ENCODE results near the gene CTSE. TPM values are rescaled to one million over a fixed set of nuclear protein-coding genes. Genes with fewer than 3 reads are reported as not detected.

Gene CTSE
- total and polyA plus RNA-seq, 2 of the 13 experiments (the other 11 are each of a cell fraction or from before 2014, with no cell fraction given): 0.50 to 0.69 TPM

GRCh38 chr1:205975387-205975998 lies 48.2 kb downstream of the CTSE start:
- BruUV-seq (replicated peaks): no TSS peak
- CTCF ChIA-PET (ENCODE audit: low intra/inter-chr PET ratio, low total read pairs): interaction anchor here (2.7 kb wide), 1 partner anchor 57 kb away, joined by 59 read pairs; no protein-coding TSS in a partner anchor
- H3K36me3 ChIP-seq (replicated peaks in 1 of 2; ENCODE audit: control insufficient read depth in 1 of 2, insufficient read depth in 2 of 2, low read length in 2 of 2): no peaks in the 10 kb centered on the region; a peak in 1 of 5 replicates
- FAIRE-seq: no peak
- intact Hi-C loops (cut with micrococcal nuclease; ENCODE audit: unreplicated experiment) (no loop called here), in situ Hi-C loops (cut with HindIII; ENCODE audit: extremely low pct_ligation_motif_present, low pct_unique_long_range_greater_than_20kb) (no loop called here)
- TF ChIP-seq CTCF (CRISPR knock-in tag; IDR thresholded peaks at IDR 0.05) (no peak), PHF5A (CRISPR knock-in tag; IDR thresholded peaks at IDR 0.05; ENCODE audit: low read depth, unreplicated experiment) (no peak), FOXP1 (IDR thresholded peaks at IDR 0.05) (no peak), FOXP1 (CRISPR knock-in tag; IDR thresholded peaks at IDR 0.05) (no peak), ZBTB2 (CRISPR knock-in tag; IDR thresholded peaks at IDR 0.05; ENCODE audit: low read depth) (no peak), SKI (IDR thresholded peaks at IDR 0.05; ENCODE audit: partially characterized antibody) (no peak), ZNF773 (CRISPR knock-in tag; IDR thresholded peaks at IDR 0.05; ENCODE audit: borderline replicate concordance) (no peak), ELK4 (CRISPR knock-in tag; IDR thresholded peaks at IDR 0.05; ENCODE audit: borderline replicate concordance) (no peak), MTA1 (CRISPR knock-in tag; IDR thresholded peaks at IDR 0.05; ENCODE audit: borderline replicate concordance) (no peak), KLF16 (CRISPR knock-in tag; IDR thresholded peaks at IDR 0.05) (no peak), ARNTL (CRISPR knock-in tag; IDR thresholded peaks at IDR 0.05) (no peak), ZNF839 (CRISPR knock-in tag; IDR thresholded peaks at IDR 0.05; ENCODE audit: borderline replicate concordance) (no peak), THYN1 (CRISPR knock-in tag; IDR thresholded peaks at IDR 0.05; ENCODE audit: borderline replicate concordance, low read depth) (no peak), MTA3 (CRISPR knock-in tag; IDR thresholded peaks at IDR 0.05) (no peak), ZMYM4 (CRISPR knock-in tag; IDR thresholded peaks at IDR 0.05) (no peak)
- ATAC-seq: no peak
- POLR2A ChIA-PET: no interaction called here
- no peak overlapping the region for H3K4me3 ChIP-seq (replicated peaks in 1 of 3; ENCODE audit: insufficient read depth in 1 of 3, low read depth in 2 of 3, low read length in 3 of 3)
- no peak overlapping the region for H3K4me2 ChIP-seq (ENCODE audit: low read depth, low read length)
- WGBS (ENCODE audit: low lambda C conversion rate): 44% methylated on average over 12 of the region's 15 CpGs
- H4K20me1 ChIP-seq (ENCODE audit: insufficient read depth, low read length): no peaks in the 10 kb centered on the region
- no peak overlapping the region for H3K9ac ChIP-seq (ENCODE audit: insufficient read depth, low read depth, low read length)
- DNase-seq (ENCODE audit: low spot score): no peak
- no peak overlapping the region for H2AFZ ChIP-seq (ENCODE audit: low read length)
- peaks cover 13% of the 10 kb centered on the region for H3K4me1 ChIP-seq (ENCODE audit: insufficient read depth, low read length)
- H3K9me3 ChIP-seq (ENCODE audit: low read length): no peaks in the 10 kb centered on the region
- no peaks in the 10 kb centered on the region for H3K79me2 ChIP-seq (ENCODE audit: insufficient read depth, low read length)
- peaks cover 3 to 12% of the 10 kb centered on the region in 2 experiments; a peak in 3 of 5 replicates for H3K27me3 ChIP-seq (ENCODE audit: control insufficient read depth in 1 of 2, insufficient read depth in 2 of 2, low read length in 2 of 2)
- H3K27ac ChIP-seq (ENCODE audit: extremely low read length, insufficient read depth, low read length): no peak overlapping the region

Measured in HepG2 (cell line).